Heart left ventricle (tissue), 16 donors: ENCODE results near the gene MC3R. TPM values are rescaled to one million over a fixed set of nuclear protein-coding genes. Genes with fewer than 3 reads are reported as not detected.

ENCODE experiments used
- ATAC-seq, 4 donors: fragments of 200-7000 bp; cut with Tn5 transposase; one replicate each; pipeline ENCODE4 v1.9.1; 2020 to 2022; ENCODE audit warnings: moderate library complexity in 4 of 4, mild to moderate bottlenecking in 3 of 4, moderate number of reproducible peaks in 1 of 4
- DNase-seq, 5 donors: peaks; one replicate each; pipeline ENCODE4 v3.0.0-alpha.2; 2020
- H3K27ac ChIP-seq, 12 donors: fragments of 200-600 bp; sonication (generic) in 4 of 12; one replicate each; pipeline versions ENCODE4 v1.5.0 to v1.8.0; 2016 to 2022; ENCODE audit warnings: mild to moderate bottlenecking in 2 of 12
- H3K27me3 ChIP-seq, 9 donors: fragments of 200-600 bp; sonication (generic) in 2 of 9; one replicate each; pipeline versions ENCODE4 v1.5.1 to v1.8.0; 2016 to 2022; ENCODE audit warnings: mild to moderate bottlenecking in 3 of 9
- H3K36me3 ChIP-seq, 9 donors: fragments of 200-600 bp; sonication (generic) in 2 of 9; one replicate each; pipeline versions ENCODE4 v1.5.0 to v1.8.0; 2018 to 2022; ENCODE audit warnings: mild to moderate bottlenecking in 2 of 9
- H3K4me1 ChIP-seq, 12 donors: fragments of 200-600 bp; sonication (generic) in 4 of 12; one replicate each; pipeline versions ENCODE4 v1.5.0 to v1.8.0; 2016 to 2022; ENCODE audit warnings: mild to moderate bottlenecking in 3 of 12
- H3K4me3 ChIP-seq, 12 donors: fragments of 200-600 bp; sonication (generic) in 4 of 12; one replicate each; pipeline versions ENCODE4 v1.5.0 to v1.8.0; 2017 to 2022; ENCODE audit warnings: mild to moderate bottlenecking in 9 of 12, moderate library complexity in 4 of 12
- H3K9me3 ChIP-seq, 12 donors: fragments of 200-600 bp; sonication (generic) in 4 of 12; one replicate each; pipeline versions ENCODE4 v1.5.0 to v1.8.0; 2016 to 2022; ENCODE audit warnings: mild to moderate bottlenecking in 1 of 12
- CTCF ChIP-seq, 12 donors: fragments of 200-600 bp; sonication (generic) in 4 of 12; IDR thresholded peaks; one replicate each; pipeline versions ENCODE4 v1.5.0 to v1.8.0; 2018 to 2022; ENCODE audit warnings: antibody characterized with exemption in 12 of 12, mild to moderate bottlenecking in 5 of 12
- POLR2A ChIP-seq, 2 donors: fragments of 450-650 bp; IDR thresholded peaks; one replicate each; pipeline ENCODE4 v1.6.1; 2017; ENCODE audit warnings: antibody characterized with exemption in 2 of 2, mild to moderate bottlenecking in 2 of 2, moderate library complexity in 2 of 2
- WGBS, 4 donors: extraction: QIAGEN DNeasy Blood & Tissue Kit in 2 of 4; methylation state at CpG; one replicate each; pipeline versions ENCODE4 v1.1.5 to v1.1.7; 2013 to 2018; 5-methylcytosine and 5-hydroxymethylcytosine counted together
- intact Hi-C, 10 donors: fragments of 100-400 bp; cut with DNase I; formaldehyde crosslinking; loops; one replicate each; pipeline versions ENCODE4 v1.11.1 to v1.14.2; 2022
- polyA plus RNA-seq, 2 donors: library from polyadenylated mRNA; stranded (reverse); fragments of 200-250 nt; gene quantifications; one replicate each; pipeline ENCODE4 v1.2.3, GENCODE V29; 2013
- total RNA-seq, 9 donors: library from RNA; depleted of rRNA in 2 of 9; stranded (reverse); fragments of >200 nt in 2 of 9; fragmentation: NEBNext Ultra II Directional in 3 of 9; extraction: Animal tissue kit (Norgen Biotek cat#: 25700) in 3 of 9; gene quantifications; one replicate each; pipeline versions ENCODE4 v1.1.0 to v1.2.4, GENCODE V29; 2016 to 2023
- donor health status: ischemic (EF 13 %, LVEDD 7.1; RV severe dilation, severe dysfunction).
- donor health status: healthy with polysubstance abuse.
- donor health status: DM: no; HTN: yes; CAD: no.
- donor health status: DM: no; HTN: no; CAD: no.
- donor health status: ischemic (EF 25% LVEDD 6.9; RV normal size, moderate dysfunction).
- donor health status: ischemic (EF 25% LVEDD 5.7; RV mildly dilated, moderate dysfunction).
- donor health status: healthy.
- donor health status: DM: yes; HTN: yes; CAD: no.
- donor health status: ischemic (EF 35%, LVEDD 5.7; RV mildly dilated, moderate dysfunction).
- donor health status: nonischemic (EF 11% LVEDD 7.7; RV severe dilation, severe dysfunction).
- donor health status: DM: yes; HTN: yes; CAD: no.
- donor health status: PGD.
- donor health status: ischemic (EF 29% LVEDD 5.4; RV normal size, mild dysfunction).
- donor health status: nonischemic (EF 23%, LVEDD 6.1; RV moderate dilation, normal function).

The MC3R gene
- total and polyA plus RNA-seq, 11 donors = not detected

GRCh38 chr20:56249244-56249955 is 868 bp downstream of the MC3R start:
- no peak for TF ChIP-seq POLR2A (IDR thresholded peaks at IDR 0.05)
- peak in 5 of 12 donors; percentile 10 to 35 (median 25) for TF ChIP-seq CTCF (IDR thresholded peaks at IDR 0.05)
- Histone ChIP-seq H3K36me3 (no peaks in the 10 kb centered on the region), H3K4me1 (no peaks in the 10 kb centered on the region), H3K27ac (no peak overlapping the region), H3K4me3 (no peak overlapping the region), H3K9me3 (no peaks in the 10 kb centered on the region), H3K27me3 (peaks cover 0 to 71% (median 32%) of the 10 kb centered on the region in 9 donors)
- DNase-seq = no peak
- no peak for ATAC-seq
- intact Hi-C loops = no loop called here
- WGBS, 4 donors = 67 to 78% (median 70%) methylated on average over 32 of the region's 32 CpGs

GRCh38 chr20:56249956-56250355 is 1.4 kb downstream of the MC3R start:
- intact Hi-C loops = no loop called here
- Histone ChIP-seq H3K9me3 (no peaks in the 10 kb centered on the region), H3K27ac (no peak overlapping the region), H3K4me1 (no peaks in the 10 kb centered on the region), H3K4me3 (no peak overlapping the region), H3K36me3 (no peaks in the 10 kb centered on the region), H3K27me3 (peaks cover 0 to 74% (median 32%) of the 10 kb centered on the region in 9 donors)
- 57 to 69% (median 59%) methylated on average over 7 of the region's 7 CpGs for WGBS, 4 donors
- DNase-seq (no peak), ATAC-seq (no peak)
- no peak for TF ChIP-seq CTCF (IDR thresholded peaks at IDR 0.05)
- TF ChIP-seq POLR2A (IDR thresholded peaks at IDR 0.05) = no peak

- 74 to 80% (median 79%) methylated on average over 7 of the region's 7 CpGs for WGBS, 4 donors
- intact Hi-C loops = no loop called here
- peaks cover 0 to 34% (median 4%) of the 10 kb centered on the region in 9 donors for H3K27me3 ChIP-seq
- no peaks in the 10 kb centered on the region for H3K4me1 ChIP-seq
- TF ChIP-seq POLR2A (IDR thresholded peaks at IDR 0.05) (no peak), CTCF (IDR thresholded peaks at IDR 0.05) (no peak)
- DNase-seq = no peak
- no peak overlapping the region for H3K27ac ChIP-seq
- no peak for ATAC-seq
- H3K4me3 ChIP-seq = no peak overlapping the region
- no peaks in the 10 kb centered on the region for H3K9me3 ChIP-seq
- H3K36me3 ChIP-seq = no peaks in the 10 kb centered on the region
Observed at GRCh38 chr20:56257604-56258003, 9.1 kb downstream of the MC3R start.

- 54 to 67% (median 66%) methylated on average over 2 of the region's 2 CpGs for WGBS, 4 donors
- ATAC-seq (no peak), DNase-seq (no peak)
- Histone ChIP-seq H3K27ac (no peak overlapping the region), H3K27me3 (peaks cover 0 to 23% (median 4%) of the 10 kb centered on the region in 9 donors), H3K4me1 (no peaks in the 10 kb centered on the region), H3K9me3 (no peaks in the 10 kb centered on the region), H3K4me3 (no peak overlapping the region), H3K36me3 (no peaks in the 10 kb centered on the region)
- intact Hi-C loops = no loop called here
- no peak for TF ChIP-seq CTCF (IDR thresholded peaks at IDR 0.05)
- TF ChIP-seq POLR2A (IDR thresholded peaks at IDR 0.05) = no peak
Observed at GRCh38 chr20:56259948-56260347, 11.4 kb downstream of the MC3R start.
